ENCODE measurements around the gene ZNF516. TPM values are rescaled to one million over a fixed set of nuclear protein-coding genes. Genes with fewer than 3 reads are reported as not detected.

Gene ZNF516
- total and polyA plus RNA-seq, 2 experiments from 2014 or later, result 18.2 to 29.2 TPM

DNA sequence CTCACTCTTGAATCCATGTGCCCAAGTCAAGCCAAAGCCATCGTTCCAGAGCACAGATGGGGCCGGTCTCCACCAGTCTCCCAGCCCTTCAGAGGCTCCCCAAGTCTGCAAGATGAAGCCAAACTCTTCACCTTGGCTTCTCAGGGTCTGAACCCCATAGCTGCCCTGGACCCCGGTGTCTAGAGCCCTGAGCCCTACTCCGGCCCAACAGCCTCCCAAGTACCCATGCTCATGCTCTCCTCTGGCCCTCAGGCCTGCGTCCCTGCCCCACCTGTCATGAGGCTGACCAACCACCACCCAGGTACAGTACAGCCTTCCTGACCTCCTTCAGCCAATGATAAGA is 46.0 kb downstream of the ZNF516 start:
- no peak for DNase-seq (ENCODE audit: low spot score)
- Histone ChIP-seq H3K27me3 (no peaks in the 10 kb centered on the region), H2AFZ (no peak overlapping the region), H3K27ac (peak overlapping the region; percentile 90), H3K4me3 (no peak overlapping the region), H3K9me2 (replicated peaks; ENCODE audit: insufficient read depth) (no peaks in the 10 kb centered on the region), H3K4me1 (ENCODE audit: insufficient read depth) (peaks cover 90% of the 10 kb centered on the region), H3K79me2 (peaks cover 100% of the 10 kb centered on the region), H3K4me2 (no peak overlapping the region), H4K20me1 (ENCODE audit: insufficient read depth, poor library complexity, severe bottlenecking) (peaks cover 49% of the 10 kb centered on the region), H3K9me3 (ENCODE audit: low read depth) (no peaks in the 10 kb centered on the region), H3K36me3 (replicated peaks; ENCODE audit: insufficient read depth, low read depth) (no peaks in the 10 kb centered on the region)
- WGBS (ENCODE audit: low lambda C conversion rate, missing lambda C conversion rate), result 96% methylated on average over 5 of the region's 5 CpGs
- TF ChIP-seq EZH2 (IDR thresholded peaks at IDR 0.05; ENCODE audit: borderline replicate concordance) (no peak), CTCF (IDR thresholded peaks at IDR 0.05; ENCODE audit: poor library complexity) (no peak), EZH2phosphoT487 (IDR thresholded peaks at IDR 0.05; ENCODE audit: low read depth, severe bottlenecking, unreplicated experiment) (no peak)

DNA sequence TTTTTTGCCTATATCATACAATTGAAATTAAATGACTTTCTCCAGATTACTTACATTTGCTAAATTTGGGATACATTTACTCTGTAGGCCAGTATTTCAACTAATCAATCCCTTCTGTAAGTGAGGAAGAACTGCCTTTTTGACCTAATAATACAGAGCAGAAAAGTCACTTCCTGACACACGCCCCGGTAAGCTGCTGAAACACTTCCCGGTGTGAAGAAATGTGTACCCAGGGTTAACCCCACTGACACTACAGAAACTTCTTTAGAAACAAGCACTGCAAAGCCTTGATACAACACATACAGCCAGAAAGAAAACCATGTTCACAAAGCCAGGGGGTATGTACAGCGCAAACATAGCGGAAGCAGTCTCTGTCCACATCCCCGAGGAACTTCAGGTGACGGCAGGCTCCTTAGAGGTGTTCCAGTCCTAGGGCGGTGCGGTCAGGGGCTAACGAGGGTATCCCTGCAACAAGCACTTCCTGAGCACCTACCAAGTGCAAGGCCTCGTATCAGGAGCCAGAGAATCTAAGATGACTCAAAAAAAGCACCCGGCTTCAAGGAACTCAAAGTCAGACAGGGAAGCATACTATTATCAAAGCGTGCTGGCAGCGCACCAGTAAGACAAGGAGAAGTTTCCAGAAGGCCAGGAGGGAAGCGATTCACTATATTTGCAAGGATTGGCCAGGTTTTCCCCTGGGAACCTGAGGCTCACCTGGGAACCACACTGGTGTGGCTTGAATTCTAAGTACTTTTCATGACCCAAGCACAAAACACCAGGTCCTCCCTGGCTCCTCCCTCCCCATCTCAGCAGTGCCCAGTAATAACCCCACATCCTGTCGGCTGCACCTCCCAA is 46.6 kb downstream of the ZNF516 start:
- WGBS (ENCODE audit: low lambda C conversion rate, missing lambda C conversion rate), result 81% methylated on average over 16 of the region's 16 CpGs
- no peak for DNase-seq (ENCODE audit: low spot score)
- H2AFZ ChIP-seq, result no peak overlapping the region
- H3K4me2 ChIP-seq, result peak overlapping the region; percentile 50
- H3K27ac ChIP-seq, result peak overlapping the region; percentile 51
- peaks cover 51% of the 10 kb centered on the region for H4K20me1 ChIP-seq (ENCODE audit: insufficient read depth, poor library complexity, severe bottlenecking)
- no peaks in the 10 kb centered on the region for H3K9me2 ChIP-seq (replicated peaks; ENCODE audit: insufficient read depth)
- TF ChIP-seq EZH2 (IDR thresholded peaks at IDR 0.05; ENCODE audit: borderline replicate concordance), result no peak
- TF ChIP-seq EZH2phosphoT487 (IDR thresholded peaks at IDR 0.05; ENCODE audit: low read depth, severe bottlenecking, unreplicated experiment), result no peak
- no peak for TF ChIP-seq CTCF (IDR thresholded peaks at IDR 0.05; ENCODE audit: poor library complexity)
- H3K4me3 ChIP-seq, result no peak overlapping the region
- peaks cover 100% of the 10 kb centered on the region for H3K79me2 ChIP-seq
- H3K27me3 ChIP-seq, result no peaks in the 10 kb centered on the region
- no peaks in the 10 kb centered on the region for H3K9me3 ChIP-seq (ENCODE audit: low read depth)
- H3K4me1 ChIP-seq (ENCODE audit: insufficient read depth), result peaks cover 87% of the 10 kb centered on the region
- no peaks in the 10 kb centered on the region for H3K36me3 ChIP-seq (replicated peaks; ENCODE audit: insufficient read depth, low read depth)

DNA sequence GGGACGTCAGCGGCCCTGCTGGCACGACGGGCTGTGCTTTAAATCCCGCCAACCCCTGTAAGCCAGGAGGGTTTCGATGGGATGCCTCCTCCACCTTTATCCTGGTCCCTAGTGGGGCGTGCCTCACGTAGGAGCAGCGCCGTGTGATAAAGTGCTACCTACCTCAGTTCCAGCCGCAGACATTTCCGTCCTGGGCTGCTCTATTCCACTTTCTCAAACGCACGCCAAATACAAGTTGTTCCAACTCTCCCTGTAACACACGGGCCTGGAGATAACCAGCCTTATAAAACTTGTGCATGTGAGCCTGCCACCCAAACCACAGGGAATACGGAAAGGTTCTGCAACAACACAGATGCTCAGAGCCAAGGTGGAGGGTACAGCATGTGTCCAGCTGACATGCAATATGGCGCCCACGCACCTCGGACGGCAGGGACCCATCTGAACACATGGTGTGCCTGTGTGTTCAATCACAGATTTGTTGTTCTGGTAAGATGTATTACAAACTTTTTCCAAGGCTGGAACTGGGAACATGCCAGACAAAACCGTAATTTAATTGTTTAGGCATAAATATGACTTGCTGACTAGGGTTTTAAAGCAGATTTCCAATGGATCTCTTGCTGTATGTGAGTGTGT is 47.7 kb downstream of the ZNF516 start:
- no peak overlapping the region for H3K4me3 ChIP-seq
- peak overlapping the region; percentile 21 for H3K4me2 ChIP-seq
- H2AFZ ChIP-seq, result no peak overlapping the region
- H3K36me3 ChIP-seq (replicated peaks; ENCODE audit: insufficient read depth, low read depth), result no peaks in the 10 kb centered on the region
- H3K9me2 ChIP-seq (replicated peaks; ENCODE audit: insufficient read depth), result no peaks in the 10 kb centered on the region
- peaks cover 47% of the 10 kb centered on the region for H4K20me1 ChIP-seq (ENCODE audit: insufficient read depth, poor library complexity, severe bottlenecking)
- peaks cover 76% of the 10 kb centered on the region for H3K4me1 ChIP-seq (ENCODE audit: insufficient read depth)
- H3K27ac ChIP-seq, result peak overlapping the region; percentile 51
- peaks cover 100% of the 10 kb centered on the region for H3K79me2 ChIP-seq
- H3K27me3 ChIP-seq, result no peaks in the 10 kb centered on the region
- no peak for DNase-seq (ENCODE audit: low spot score)
- TF ChIP-seq EZH2phosphoT487 (IDR thresholded peaks at IDR 0.05; ENCODE audit: low read depth, severe bottlenecking, unreplicated experiment) (no peak), EZH2 (IDR thresholded peaks at IDR 0.05; ENCODE audit: borderline replicate concordance) (no peak), CTCF (IDR thresholded peaks at IDR 0.05; ENCODE audit: poor library complexity) (no peak)
- WGBS (ENCODE audit: low lambda C conversion rate, missing lambda C conversion rate), result 79% methylated on average over 21 of the region's 21 CpGs
- H3K9me3 ChIP-seq (ENCODE audit: low read depth), result no peaks in the 10 kb centered on the region

Measured in hepatocyte (in vitro differentiated cells).